SK-N-SH (cell line): ENCODE data around the gene CCND1.

Source experiments
- EZH2phosphoT487 ChIP-seq: fragments of 200-600 bp; sonication (generic); IDR thresholded peaks from 2 replicates; pipeline ENCODE4 v1.6.1; 2017; ENCODE audit warnings: low read depth, mixed run types, mild to moderate bottlenecking, antibody characterized with exemption, moderate library complexity, borderline replicate concordance
- RFX5 ChIP-seq: IDR thresholded peaks from 2 replicates; pipeline ENCODE4 v1.6.1; 2012; ENCODE audit warnings: mild to moderate bottlenecking, improper control_type of control experiment, low read length
- TAF1 ChIP-seq: IDR thresholded peaks from 2 replicates; pipeline ENCODE4 v1.6.1; 2012; ENCODE audit warnings: low read depth, mild to moderate bottlenecking, low read length, moderate library complexity, borderline replicate concordance
- TF ChIP-seq, protein P1 (sequence below): fragments of 200-600 bp; sonication (generic); IDR thresholded peaks from 2 replicates; pipeline ENCODE4 v1.6.1; 2017; ENCODE audit warnings: antibody characterized with exemption, mild to moderate bottlenecking, moderate library complexity

DNA sequence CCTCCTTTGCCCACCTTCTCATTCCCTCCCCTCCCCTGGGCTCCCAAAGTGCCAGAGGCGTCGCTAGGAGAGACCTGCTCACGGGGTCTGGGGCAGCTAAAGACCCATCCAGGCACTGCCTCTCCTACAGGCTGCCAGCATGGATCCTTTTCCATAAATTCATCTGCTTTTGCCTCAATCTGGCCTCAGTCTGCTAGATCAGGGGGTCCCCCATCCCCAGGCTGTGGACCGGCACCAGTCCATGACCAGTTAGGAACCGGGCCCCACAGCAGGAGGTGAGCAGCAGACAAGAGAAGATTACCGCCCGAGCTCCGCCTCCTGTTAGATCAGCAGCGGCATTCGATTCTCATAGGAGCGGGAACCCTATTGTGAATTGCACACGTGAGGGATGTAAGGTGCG, 21.9 kb downstream of the CCND1 start:
- TF ChIP-seq EZH2phosphoT487 (no peak), TAF1 (no peak), RFX5 (no peak)
- TF ChIP-seq, protein P1, sequence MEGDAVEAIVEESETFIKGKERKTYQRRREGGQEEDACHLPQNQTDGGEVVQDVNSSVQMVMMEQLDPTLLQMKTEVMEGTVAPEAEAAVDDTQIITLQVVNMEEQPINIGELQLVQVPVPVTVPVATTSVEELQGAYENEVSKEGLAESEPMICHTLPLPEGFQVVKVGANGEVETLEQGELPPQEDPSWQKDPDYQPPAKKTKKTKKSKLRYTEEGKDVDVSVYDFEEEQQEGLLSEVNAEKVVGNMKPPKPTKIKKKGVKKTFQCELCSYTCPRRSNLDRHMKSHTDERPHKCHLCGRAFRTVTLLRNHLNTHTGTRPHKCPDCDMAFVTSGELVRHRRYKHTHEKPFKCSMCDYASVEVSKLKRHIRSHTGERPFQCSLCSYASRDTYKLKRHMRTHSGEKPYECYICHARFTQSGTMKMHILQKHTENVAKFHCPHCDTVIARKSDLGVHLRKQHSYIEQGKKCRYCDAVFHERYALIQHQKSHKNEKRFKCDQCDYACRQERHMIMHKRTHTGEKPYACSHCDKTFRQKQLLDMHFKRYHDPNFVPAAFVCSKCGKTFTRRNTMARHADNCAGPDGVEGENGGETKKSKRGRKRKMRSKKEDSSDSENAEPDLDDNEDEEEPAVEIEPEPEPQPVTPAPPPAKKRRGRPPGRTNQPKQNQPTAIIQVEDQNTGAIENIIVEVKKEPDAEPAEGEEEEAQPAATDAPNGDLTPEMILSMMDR: no peak
